ENCODE measurements around the gene REXO4. TPM values are rescaled to one million over a fixed set of nuclear protein-coding genes. Genes with fewer than 3 reads are reported as not detected.
A peak's percentile ranks its signal among the peaks of the same experiment; 100 is the strongest.

The REXO4 gene
- total RNA-seq, 1 experiment from 2014 or later, result 9.0 TPM

DNA sequence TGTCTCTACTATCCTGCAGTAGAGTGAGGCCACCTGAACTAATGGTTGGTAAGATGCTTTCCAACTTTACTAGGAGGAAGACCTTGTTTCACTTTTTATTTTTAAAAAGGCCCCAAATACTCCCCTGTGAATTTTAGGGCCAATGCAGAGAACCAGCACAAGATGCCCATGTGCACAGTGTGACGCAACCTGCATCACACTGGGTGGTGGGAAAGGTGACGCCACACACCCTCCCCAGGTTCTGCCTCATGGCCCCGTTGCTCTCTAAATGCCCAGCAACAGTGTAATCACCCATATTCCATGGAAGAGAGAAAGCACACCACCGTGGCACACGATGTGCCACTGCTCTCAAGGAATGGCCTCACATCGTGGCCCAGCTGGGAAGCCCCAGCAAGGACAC is 48.4 kb downstream of the REXO4 start:
- no peak for DNase-seq (ENCODE audit: low read depth)

DNA sequence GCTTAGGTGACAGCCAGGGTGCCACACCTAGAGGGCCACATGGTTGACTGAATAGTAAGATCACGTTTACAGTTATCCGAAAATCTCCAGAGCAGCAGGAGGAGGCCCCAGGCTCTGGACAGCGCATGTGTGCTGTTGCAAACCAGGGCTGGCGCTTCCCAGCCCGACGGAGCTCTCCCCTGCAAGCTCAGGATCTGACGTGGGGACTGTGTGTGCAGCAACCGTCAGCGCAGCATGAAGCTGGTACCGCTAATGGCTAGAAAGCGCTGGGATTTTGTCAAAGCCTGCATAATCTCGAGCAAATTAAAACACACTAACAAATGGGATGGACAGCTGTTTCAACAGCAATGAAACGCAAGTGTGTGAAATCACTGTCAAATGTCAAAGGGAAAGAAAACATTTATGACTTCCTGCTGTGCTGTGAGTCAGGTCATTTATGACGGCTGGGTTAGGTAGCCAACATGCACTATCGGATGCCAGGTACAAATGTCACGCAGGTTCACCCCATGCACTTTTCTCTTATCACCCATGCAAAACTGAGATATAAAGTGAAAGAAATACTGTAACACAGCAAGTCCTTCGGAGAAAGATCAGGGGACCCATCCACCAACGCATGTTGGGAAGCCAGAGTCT is 49.4 kb downstream of the REXO4 start:
- DNase-seq (ENCODE audit: low read depth), result no peak

DNA sequence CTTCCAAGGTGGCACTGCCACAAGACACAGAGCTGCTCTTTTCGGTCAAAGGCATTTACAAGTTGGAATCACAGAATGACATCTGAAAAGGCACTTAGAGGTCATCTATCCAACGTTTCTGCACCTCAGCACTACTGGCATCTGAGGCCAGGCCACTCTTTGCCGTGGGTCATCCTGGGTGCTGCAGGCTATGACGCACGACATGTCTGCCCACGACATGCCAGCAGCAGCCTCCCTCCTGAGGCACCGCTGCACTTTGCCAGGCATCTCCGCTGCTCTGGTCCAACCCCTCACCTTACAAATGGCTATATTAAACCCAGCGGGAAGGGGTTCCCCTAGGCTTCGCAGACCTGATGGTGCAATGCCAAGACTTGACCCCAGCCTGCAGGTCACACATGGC is 50.0 kb downstream of the REXO4 start:
- DNase-seq (ENCODE audit: low read depth), result no peak

DNA sequence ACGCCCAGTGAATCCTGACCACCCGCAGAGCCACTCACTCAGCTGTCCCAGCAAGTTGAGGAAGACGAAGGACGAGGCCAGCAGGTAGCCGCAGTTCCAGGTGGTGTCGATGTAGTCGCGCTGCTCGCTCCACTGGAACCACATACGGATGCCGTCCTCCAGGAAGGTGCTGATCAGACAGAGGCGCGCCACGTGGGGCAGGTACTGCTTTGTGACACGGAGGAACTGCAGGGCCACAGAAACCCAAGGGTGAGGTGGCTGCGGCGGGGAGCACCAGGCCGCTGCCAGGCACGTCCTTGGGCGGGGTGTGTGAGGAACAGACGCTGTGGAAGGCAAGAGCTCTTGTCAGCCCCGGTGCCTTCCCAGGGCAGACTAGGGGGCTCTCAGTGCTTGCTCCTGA is 50.6 kb downstream of the REXO4 start:
- no peak for DNase-seq (ENCODE audit: low read depth)

DNA sequence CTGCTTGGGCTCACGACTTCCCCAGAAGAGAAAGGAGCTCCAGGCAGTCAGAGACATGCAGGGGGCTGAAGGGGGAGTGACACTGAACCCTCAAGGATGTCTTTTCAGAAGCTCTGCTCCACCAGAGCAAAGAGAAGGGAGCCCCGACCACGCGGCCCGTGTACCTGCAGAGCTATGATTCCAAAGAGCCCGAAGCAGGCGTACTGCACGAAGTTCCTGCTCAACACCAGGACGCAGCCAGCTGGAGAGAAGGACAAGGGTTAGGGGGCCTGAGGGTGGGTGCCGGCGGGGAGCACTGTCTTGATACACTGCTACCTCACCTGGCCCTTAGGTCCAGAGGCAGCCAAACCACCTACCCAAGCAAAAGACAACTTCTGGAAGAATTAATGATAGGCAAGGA is 51.4 kb downstream of the REXO4 start:
- no peak for DNase-seq (ENCODE audit: low read depth)

DNA sequence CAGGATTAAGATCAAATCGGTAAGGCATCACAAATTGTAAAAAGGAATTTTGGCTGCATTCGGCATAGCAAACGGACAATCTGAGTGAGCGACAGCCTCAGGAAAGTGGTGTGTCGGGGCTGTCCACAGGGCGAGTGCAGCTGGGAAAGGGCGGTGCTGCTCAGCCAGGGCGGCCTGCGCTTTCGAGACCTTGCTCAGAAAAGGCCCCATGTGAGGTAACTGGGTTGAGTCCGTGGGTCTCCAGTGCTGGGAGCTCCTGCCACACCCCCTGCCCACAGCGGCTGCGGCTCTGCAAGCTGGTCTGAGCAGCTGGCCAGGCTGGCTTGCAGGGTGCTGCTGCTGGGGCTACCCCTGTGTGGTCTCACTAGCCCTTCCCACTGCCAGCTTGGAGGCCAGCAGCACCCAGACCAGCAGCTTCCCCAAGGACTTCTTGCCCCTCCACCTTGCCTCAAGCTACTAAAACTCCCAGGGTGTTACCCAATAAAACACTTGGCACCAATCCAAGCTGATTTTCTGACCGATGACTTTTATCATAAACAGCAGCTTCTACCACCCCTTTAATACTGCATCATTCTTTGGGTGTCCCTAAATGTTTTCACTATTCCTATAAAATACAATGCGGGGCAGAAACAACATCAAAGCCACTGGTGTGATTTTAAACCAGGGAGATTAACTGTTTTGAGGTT is 55.3 kb downstream of the REXO4 start:
- no peak for DNase-seq (ENCODE audit: low read depth)

DNA sequence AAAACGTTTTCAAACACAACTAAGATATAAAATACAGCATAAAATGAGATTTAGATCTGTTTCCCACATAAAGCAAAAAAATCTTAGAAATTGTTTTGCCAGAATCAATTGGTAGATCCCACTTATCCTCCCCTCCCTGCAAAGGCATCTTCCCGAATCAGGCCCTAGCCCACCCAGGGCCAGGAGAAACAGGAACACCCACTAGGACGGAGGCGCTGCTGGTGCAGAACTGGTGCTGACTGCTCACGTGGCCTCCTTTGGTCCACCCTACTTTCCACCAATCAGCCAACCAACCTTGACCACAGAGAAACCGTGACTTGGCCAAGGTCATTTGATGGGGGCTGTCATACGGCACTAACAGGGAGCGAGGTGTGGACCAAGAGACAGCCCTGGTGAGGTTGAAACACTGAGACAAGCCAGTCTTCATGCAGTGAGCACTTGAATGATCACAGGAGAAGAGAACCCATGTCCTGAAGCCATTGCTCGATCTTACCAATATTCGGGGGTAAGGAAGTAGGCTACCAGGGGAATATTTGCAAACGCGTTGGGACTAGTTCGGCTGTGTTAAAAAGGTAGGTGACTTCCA is 56.2 kb downstream of the REXO4 start:
- no peak for DNase-seq (ENCODE audit: low read depth)

DNA sequence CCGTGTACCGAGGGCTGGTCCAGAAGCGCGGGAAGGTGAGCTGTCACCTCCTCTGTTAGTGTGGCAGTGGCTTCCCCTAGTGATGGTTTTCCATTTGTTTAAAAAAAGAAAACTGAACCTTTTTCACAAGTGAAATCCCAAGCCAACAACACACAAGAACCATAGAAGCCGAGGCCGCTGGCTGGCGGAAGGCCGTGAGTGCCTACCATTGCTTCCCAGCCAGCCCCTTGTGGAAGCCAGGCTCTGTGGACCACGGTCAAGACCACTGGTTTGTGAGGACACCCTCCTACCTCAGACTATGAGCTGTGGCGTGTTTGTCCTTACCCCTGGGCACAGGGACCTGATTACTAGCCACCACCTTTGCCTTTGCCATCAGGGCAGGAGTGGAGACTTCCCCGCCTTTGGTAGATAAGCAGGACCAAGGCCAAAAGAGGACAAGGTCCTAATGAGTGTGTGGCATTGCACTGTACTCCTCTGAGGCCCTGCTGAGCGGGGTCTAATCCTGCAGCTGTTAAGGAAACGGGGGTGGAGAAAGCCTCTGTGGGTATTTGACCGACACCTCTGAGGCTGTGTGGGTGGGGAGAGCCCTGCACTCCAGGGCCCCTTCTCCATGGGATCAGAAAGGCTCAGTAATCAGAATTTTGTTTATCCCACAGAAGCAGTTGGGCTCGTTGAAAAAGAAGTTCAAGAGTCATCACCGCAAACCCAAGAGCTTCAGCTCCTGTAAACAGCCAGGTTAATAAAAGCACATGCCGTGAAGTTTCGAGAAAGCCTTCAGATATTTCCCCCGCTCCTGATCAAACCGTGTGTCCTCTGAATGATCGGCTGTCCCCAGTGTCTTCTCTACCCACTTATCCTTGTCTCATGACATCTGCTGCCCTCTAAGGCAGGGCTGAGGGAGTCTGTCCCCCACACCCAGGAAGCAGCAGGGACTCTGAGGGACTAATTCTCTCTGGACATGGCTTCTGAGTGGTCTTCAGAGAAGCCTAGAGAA is 57.1 kb downstream of the REXO4 start:
- DNase-seq (ENCODE audit: low read depth), result no peak

DNA sequence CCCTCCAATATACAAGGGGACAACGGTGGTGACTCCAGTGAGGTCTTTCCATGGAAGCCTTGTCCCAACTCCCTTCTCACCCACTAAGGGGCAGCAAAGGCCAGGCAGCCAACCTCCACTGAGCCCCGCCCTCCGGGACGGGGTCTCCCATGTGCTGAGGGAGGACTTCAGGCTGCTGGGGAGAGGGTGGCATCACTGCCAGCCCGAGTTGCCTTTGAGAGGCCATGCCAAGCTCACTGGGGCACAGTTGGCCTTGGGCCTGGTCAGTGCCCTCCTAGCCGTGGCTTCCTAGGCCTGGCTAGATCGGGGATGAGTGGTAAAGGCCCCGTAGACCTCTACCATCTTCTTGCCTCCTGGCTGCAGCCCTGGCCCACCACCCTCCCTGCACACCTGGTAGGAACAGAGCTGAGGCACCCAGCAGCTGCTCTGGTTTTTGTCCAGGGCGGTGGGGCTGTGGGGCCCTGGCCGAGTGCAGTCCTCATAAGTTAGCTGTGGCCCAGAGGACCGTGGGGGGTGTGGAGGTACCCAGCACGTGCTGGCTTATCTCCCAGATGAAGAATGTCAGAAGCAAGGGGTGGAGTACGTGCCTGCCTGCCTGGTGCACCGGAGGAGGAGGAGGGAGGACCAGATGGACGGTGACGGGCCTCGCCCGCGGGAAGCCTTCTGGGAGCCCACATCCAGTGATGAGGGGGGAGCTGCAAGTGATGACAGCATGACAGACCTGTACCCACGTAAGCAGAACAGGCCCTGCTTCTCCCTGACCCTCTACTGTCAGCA is 58.2 kb downstream of the REXO4 start:
- DNase-seq (ENCODE audit: low read depth), result no peak

DNA sequence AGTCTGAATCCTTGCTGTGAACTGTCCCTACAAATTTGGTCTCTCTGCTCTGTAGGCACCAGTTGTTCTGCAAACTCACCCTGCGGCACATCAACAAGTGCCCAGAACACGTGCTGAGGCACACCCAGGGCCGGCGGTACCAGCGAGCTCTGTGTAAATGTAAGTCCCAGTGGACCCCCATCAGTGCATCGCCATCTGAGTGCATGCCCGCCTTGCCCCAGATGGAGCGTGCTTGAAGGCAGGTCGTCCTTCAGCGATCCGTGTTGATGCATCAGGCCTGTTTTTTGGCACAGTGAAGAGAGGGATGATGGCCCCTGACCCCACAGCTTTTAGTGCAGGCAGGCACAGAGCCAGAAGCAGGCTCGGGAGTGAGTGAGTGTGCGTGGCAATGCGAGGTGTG is 60.2 kb downstream of the REXO4 start:
- no peak for DNase-seq (ENCODE audit: low read depth)

DNA sequence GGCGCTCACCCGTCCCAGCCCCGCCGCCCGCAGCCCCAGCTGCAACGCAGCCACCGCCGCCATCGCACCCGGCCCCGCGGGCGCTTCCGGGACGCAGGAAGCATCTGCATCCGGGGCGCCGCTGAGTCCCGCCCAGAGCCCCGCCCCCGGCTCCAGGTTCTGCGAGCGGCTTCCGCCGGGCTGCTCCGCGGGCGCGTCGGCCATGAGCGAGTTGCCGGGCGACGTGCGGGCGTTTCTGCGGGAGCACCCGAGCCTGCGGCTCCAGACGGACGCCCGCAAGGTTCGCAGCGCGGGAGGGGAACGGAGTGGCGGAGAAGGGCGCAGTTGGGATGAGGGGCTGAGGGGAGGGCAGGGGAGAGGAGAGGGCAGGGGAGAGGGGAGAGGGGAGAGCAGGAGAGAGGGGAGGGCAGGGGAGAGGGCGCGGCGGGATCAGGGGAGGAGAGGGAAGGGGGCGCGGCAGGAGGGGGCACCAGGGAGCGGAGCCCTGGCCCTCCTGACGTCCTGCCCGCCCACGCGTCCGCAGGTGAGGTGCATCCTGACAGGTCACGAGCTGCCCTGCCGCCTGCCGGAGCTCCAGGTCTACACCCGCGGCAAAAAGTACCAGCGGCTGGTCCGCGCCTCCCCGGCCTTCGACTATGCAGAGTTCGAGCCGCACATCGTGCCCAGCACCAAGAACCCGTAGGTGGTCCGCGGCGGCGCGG is 61.3 kb downstream of the REXO4 start, which contains the start of the genes SURF1 and SURF2:
TSS of gene SURF1 (minus strand) at position 97 of the 701 bp plus-strand sequence. CDS start at position 63, 34 bp downstream.
TSS of gene SURF2 (plus strand) at position 160 of the 701 bp plus-strand sequence. CDS start at position 203, 43 bp downstream.
- peak; percentile 77 for DNase-seq (ENCODE audit: low read depth)

Other genes starting within 250 kb of the REXO4 start
- not detected in 2 replicates for gene OBP2B, start 208.8 kb downstream of the REXO4 start, total RNA-seq (2014; rRNA removed; shearing (Covaris generic))
- gene ABO, start 142.8 kb downstream of the REXO4 start, total RNA-seq (2014; rRNA removed; shearing (Covaris generic)), result not detected in 2 replicates
- 4.6 and 11.2 TPM in 2 replicates for gene SURF6, start 81.8 kb downstream of the REXO4 start, total RNA-seq (2014; rRNA removed; shearing (Covaris generic))
- gene MED22, start 69.9 kb downstream of the REXO4 start, total RNA-seq (2014; rRNA removed; shearing (Covaris generic)), result 13.8 and 15.2 TPM in 2 replicates
- gene RPL7A, start 69.8 kb downstream of the REXO4 start, total RNA-seq (2014; rRNA removed; shearing (Covaris generic)), result 1,811 and 1,953 TPM in 2 replicates
- 13.3 and 15.9 TPM in 2 replicates for gene SURF1, start 61.5 kb downstream of the REXO4 start, total RNA-seq (2014; rRNA removed; shearing (Covaris generic))
- 15.0 and 15.7 TPM in 2 replicates for gene SURF2, start 61.5 kb downstream of the REXO4 start, total RNA-seq (2014; rRNA removed; shearing (Covaris generic))
- 188 and 217 TPM in 2 replicates for gene SURF4, start 42.0 kb downstream of the REXO4 start, total RNA-seq (2014; rRNA removed; shearing (Covaris generic))
- 1.5 and 1.7 TPM in 2 replicates for gene STKLD1, start 41.6 kb downstream of the REXO4 start, total RNA-seq (2014; rRNA removed; shearing (Covaris generic))
- not detected in 2 replicates for gene ADAMTS13, start 4.4 kb upstream of the REXO4 start, total RNA-seq (2014; rRNA removed; shearing (Covaris generic))
- 2.4 TPM in 2 replicates for gene CACFD1, start 42.0 kb upstream of the REXO4 start, total RNA-seq (2014; rRNA removed; shearing (Covaris generic))
- 15.4 and 23.7 TPM in 2 replicates for gene SLC2A6, start 61.1 kb upstream of the REXO4 start, total RNA-seq (2014; rRNA removed; shearing (Covaris generic))
- gene MYMK, start 106.9 kb upstream of the REXO4 start, total RNA-seq (2014; rRNA removed; shearing (Covaris generic)), result not detected in 2 replicates
- gene ADAMTSL2, start 116.7 kb upstream of the REXO4 start, total RNA-seq (2014; rRNA removed; shearing (Covaris generic)), result 6.6 and 9.7 TPM in 2 replicates
- gene FAM163B, start 191.4 kb upstream of the REXO4 start, total RNA-seq (2014; rRNA removed; shearing (Covaris generic)), result 1.1 and 1.2 TPM in 2 replicates
- gene DBH, start 218.4 kb upstream of the REXO4 start, total RNA-seq (2014; rRNA removed; shearing (Covaris generic)), result not detected in 2 replicates